ENCODE measurements around the gene ZAR1L. TPM values are rescaled to one million over a fixed set of nuclear protein-coding genes. Genes with fewer than 3 reads are reported as not detected.

Gene ZAR1L
- total RNA-seq, 1 experiment from 2014 or later, result not detected

DNA sequence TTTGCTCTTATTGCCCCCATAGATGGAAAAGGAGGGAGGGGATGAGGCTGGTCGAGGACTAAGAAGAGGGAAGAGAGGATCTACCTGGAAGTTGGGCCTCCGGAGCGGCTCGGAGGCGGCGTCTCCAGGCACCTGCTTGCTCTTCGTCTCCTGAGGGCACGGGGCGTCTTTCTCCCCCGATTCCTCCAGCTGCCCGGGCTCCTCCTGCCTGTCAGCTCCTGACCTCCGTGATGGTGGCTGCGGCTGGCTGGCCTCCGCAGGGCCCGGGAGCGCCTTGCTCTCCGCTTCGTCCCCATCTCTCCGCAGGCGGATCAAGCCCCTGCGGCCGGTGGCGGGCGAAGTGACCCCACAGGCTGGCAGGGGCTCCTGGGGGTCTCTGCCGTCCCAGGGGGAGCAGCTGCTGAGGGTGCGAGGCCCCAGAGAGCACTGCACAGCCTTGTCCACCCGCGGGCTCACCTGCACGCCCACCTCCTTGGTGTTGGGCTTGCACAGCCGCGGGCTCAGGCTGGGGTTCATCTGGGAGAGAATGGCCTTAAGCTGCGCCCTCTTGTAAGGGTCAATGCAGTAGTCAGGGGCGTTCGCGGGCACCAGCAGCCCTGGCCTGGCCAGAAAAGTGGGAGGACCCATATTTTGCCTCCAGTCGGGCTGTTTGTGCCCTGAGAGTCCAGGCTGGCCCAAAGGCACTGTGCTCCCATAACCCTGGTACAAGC lies 3.8 kb downstream of the ZAR1L start:
- no peak overlapping the region for H3K27ac ChIP-seq (ENCODE audit: low read length)
- in situ Hi-C loops (cut with HindIII; ENCODE audit: low pct_unique_long_range_greater_than_20kb, low sequenced_read_pairs), result no loop called here
- peaks cover 5% of the 10 kb centered on the region; the same call in 1 of the 2 replicates for H3K4me1 ChIP-seq (ENCODE audit: control insufficient read depth, insufficient read depth, low read length)
- H3K9me3 ChIP-seq (ENCODE audit: control insufficient read depth, insufficient read depth, low read depth, low read length), result no peaks in the 10 kb centered on the region
- DNase-seq (ENCODE audit: low read depth, low spot score) (no peak), ATAC-seq (no peak)
- BruUV-seq (replicated peaks), result no TSS peak
- intact Hi-C loops (cut with micrococcal nuclease; ENCODE audit: unreplicated experiment), result loop anchor here (10.0 kb wide), 1 partner anchor 297 kb away; no protein-coding TSS in a partner anchor
- ChIA-PET CTCF (interaction anchor here (0.9 kb wide), 1 partner anchor 401 kb away, joined by 3 read pairs; no protein-coding TSS in a partner anchor), POLR2A (no interaction called here)
- H3K27me3 ChIP-seq (ENCODE audit: control insufficient read depth, insufficient read depth, low read length), result no peaks in the 10 kb centered on the region
- TF ChIP-seq, protein P1, sequence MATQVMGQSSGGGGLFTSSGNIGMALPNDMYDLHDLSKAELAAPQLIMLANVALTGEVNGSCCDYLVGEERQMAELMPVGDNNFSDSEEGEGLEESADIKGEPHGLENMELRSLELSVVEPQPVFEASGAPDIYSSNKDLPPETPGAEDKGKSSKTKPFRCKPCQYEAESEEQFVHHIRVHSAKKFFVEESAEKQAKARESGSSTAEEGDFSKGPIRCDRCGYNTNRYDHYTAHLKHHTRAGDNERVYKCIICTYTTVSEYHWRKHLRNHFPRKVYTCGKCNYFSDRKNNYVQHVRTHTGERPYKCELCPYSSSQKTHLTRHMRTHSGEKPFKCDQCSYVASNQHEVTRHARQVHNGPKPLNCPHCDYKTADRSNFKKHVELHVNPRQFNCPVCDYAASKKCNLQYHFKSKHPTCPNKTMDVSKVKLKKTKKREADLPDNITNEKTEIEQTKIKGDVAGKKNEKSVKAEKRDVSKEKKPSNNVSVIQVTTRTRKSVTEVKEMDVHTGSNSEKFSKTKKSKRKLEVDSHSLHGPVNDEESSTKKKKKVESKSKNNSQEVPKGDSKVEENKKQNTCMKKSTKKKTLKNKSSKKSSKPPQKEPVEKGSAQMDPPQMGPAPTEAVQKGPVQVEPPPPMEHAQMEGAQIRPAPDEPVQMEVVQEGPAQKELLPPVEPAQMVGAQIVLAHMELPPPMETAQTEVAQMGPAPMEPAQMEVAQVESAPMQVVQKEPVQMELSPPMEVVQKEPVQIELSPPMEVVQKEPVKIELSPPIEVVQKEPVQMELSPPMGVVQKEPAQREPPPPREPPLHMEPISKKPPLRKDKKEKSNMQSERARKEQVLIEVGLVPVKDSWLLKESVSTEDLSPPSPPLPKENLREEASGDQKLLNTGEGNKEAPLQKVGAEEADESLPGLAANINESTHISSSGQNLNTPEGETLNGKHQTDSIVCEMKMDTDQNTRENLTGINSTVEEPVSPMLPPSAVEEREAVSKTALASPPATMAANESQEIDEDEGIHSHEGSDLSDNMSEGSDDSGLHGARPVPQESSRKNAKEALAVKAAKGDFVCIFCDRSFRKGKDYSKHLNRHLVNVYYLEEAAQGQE (IDR thresholded peaks at IDR 0.05; ENCODE audit: insufficient read depth in 1 of 2, low read depth in 2 of 2, low read length in 1 of 2), result no peak
- TF ChIP-seq SIN3A (IDR thresholded peaks at IDR 0.05; ENCODE audit: borderline replicate concordance, insufficient read depth, low read depth, low read length) (no peak), TCF7L2 (IDR thresholded peaks at IDR 0.05; ENCODE audit: low read depth, low read length) (no peak), POLR2AphosphoS5 (IDR thresholded peaks at IDR 0.05; ENCODE audit: low read depth, low read length) (no peak)
- TF ChIP-seq, protein P2, sequence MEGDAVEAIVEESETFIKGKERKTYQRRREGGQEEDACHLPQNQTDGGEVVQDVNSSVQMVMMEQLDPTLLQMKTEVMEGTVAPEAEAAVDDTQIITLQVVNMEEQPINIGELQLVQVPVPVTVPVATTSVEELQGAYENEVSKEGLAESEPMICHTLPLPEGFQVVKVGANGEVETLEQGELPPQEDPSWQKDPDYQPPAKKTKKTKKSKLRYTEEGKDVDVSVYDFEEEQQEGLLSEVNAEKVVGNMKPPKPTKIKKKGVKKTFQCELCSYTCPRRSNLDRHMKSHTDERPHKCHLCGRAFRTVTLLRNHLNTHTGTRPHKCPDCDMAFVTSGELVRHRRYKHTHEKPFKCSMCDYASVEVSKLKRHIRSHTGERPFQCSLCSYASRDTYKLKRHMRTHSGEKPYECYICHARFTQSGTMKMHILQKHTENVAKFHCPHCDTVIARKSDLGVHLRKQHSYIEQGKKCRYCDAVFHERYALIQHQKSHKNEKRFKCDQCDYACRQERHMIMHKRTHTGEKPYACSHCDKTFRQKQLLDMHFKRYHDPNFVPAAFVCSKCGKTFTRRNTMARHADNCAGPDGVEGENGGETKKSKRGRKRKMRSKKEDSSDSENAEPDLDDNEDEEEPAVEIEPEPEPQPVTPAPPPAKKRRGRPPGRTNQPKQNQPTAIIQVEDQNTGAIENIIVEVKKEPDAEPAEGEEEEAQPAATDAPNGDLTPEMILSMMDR (IDR thresholded peaks at IDR 0.05), result no peak
- no peak overlapping the region for H3K4me3 ChIP-seq (ENCODE audit: low read depth in 2 of 2, low read length in 2 of 2)
- no peaks in the 10 kb centered on the region; the same call in 1 of the 2 replicates for H3K36me3 ChIP-seq (ENCODE audit: control insufficient read depth, insufficient read depth, low read length)

DNA sequence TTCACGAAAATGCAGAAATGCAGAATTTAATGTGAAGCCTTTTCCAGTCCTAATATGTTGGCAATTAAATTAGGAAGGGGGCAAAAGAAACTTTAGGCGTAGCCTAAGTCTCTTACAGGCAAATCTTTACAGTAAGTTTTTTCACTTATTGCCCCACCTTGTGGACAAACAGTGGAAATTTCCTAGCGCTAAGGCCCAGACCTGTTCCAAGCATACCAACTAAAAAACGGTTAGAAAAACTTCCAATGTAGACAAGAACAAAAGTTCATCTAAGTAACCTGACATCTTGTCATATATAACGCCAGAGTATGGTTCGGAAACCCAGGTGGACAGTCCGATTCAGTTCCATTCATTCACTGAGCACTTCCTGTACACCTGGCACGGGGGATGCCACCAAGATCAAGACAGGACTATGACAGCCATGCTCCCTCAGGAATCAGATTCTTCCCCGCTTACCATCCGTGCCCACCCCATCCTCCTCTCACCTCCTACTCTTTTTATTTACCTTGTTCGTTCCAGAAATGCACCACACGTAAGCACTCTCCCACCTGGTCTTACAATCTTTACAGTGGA lies 4.9 kb downstream of the ZAR1L start:
- Histone ChIP-seq H3K27ac (ENCODE audit: low read length) (no peak overlapping the region), H3K9me3 (ENCODE audit: control insufficient read depth, insufficient read depth, low read depth, low read length) (no peaks in the 10 kb centered on the region), H3K27me3 (ENCODE audit: control insufficient read depth, insufficient read depth, low read length) (no peaks in the 10 kb centered on the region), H3K4me3 (ENCODE audit: low read depth in 2 of 2, low read length in 2 of 2) (no peak overlapping the region), H3K4me1 (ENCODE audit: control insufficient read depth, insufficient read depth, low read length) (peaks cover 5% of the 10 kb centered on the region; the same call in 1 of the 2 replicates), H3K36me3 (ENCODE audit: control insufficient read depth, insufficient read depth, low read length) (no peaks in the 10 kb centered on the region)
- TF ChIP-seq, protein P1 (IDR thresholded peaks at IDR 0.05; ENCODE audit: insufficient read depth in 1 of 2, low read depth in 2 of 2, low read length in 1 of 2), result no peak
- TF ChIP-seq SIN3A (IDR thresholded peaks at IDR 0.05; ENCODE audit: borderline replicate concordance, insufficient read depth, low read depth, low read length), result no peak
- TF ChIP-seq, protein P2 (IDR thresholded peaks at IDR 0.05), result peak; percentile 70
- ChIA-PET CTCF (no interaction called here), POLR2A (no interaction called here)
- ATAC-seq (peak; percentile 92), DNase-seq (ENCODE audit: low read depth, low spot score) (peak; percentile 32)
- in situ Hi-C loops (cut with HindIII; ENCODE audit: low pct_unique_long_range_greater_than_20kb, low sequenced_read_pairs) (no loop called here), intact Hi-C loops (cut with micrococcal nuclease; ENCODE audit: unreplicated experiment) (loop anchor here (10.0 kb wide), 1 partner anchor 295 kb away; no protein-coding TSS in a partner anchor)
- no TSS peak for BruUV-seq (replicated peaks)

All from Panc1 (cell line).